ENCODE measurements around the gene COL4A1. TPM values are rescaled to one million over a fixed set of nuclear protein-coding genes. Genes with fewer than 3 reads are reported as not detected.

The COL4A1 gene
- total RNA-seq, 2 donors from 2014 or later: 505 to 852 TPM

- no peak for DNase-seq (ENCODE audit: low spot score)
- Histone ChIP-seq H3K27me3 (replicated peaks; ENCODE audit: insufficient read depth) (no peaks in the 10 kb centered on the region), H3K4me3 (no peak overlapping the region), H3K27ac (no peak overlapping the region), H3K4me1 (ENCODE audit: control insufficient read depth in 1 of 2, low read depth in 2 of 2) (peaks cover 0 to 15% of the 10 kb centered on the region in 2 donors), H3K9me3 (no peaks in the 10 kb centered on the region), H3K36me3 (no peaks in the 10 kb centered on the region)
- ATAC-seq (ENCODE audit: insufficient number of reproducible peaks, low FRiP score, low read depth): no peak
- no peak for TF ChIP-seq CTCF (IDR thresholded peaks at IDR 0.05)
Observed at GRCh38 chr13:110132225-110132982, 174.6 kb downstream of the COL4A1 start.

GRCh38 chr13:110131424-110131823 is 175.5 kb downstream of the COL4A1 start:
- no peaks in the 10 kb centered on the region for H3K9me3 ChIP-seq
- H3K36me3 ChIP-seq: no peaks in the 10 kb centered on the region
- H3K4me1 ChIP-seq (ENCODE audit: control insufficient read depth in 1 of 2, low read depth in 2 of 2): peaks cover 0 to 20% of the 10 kb centered on the region in 2 donors
- H3K27ac ChIP-seq: no peak overlapping the region
- no peak for TF ChIP-seq CTCF (IDR thresholded peaks at IDR 0.05)
- H3K4me3 ChIP-seq: no peak overlapping the region
- ATAC-seq (ENCODE audit: insufficient number of reproducible peaks, low FRiP score, low read depth) (no peak), DNase-seq (ENCODE audit: low spot score) (no peak)
- no peaks in the 10 kb centered on the region for H3K27me3 ChIP-seq (replicated peaks; ENCODE audit: insufficient read depth)

- peaks cover 0 to 28% of the 10 kb centered on the region in 2 donors for H3K4me1 ChIP-seq (ENCODE audit: control insufficient read depth in 1 of 2, low read depth in 2 of 2)
- ATAC-seq (ENCODE audit: insufficient number of reproducible peaks, low FRiP score, low read depth) (no peak), DNase-seq (ENCODE audit: low spot score) (no peak)
- H3K4me3 ChIP-seq: no peak overlapping the region
- no peaks in the 10 kb centered on the region for H3K9me3 ChIP-seq
- no peak overlapping the region for H3K27ac ChIP-seq
- no peaks in the 10 kb centered on the region for H3K27me3 ChIP-seq (replicated peaks; ENCODE audit: insufficient read depth)
- H3K36me3 ChIP-seq: no peaks in the 10 kb centered on the region
- TF ChIP-seq CTCF (IDR thresholded peaks at IDR 0.05): no peak
Observed at GRCh38 chr13:110130431-110130830, 176.5 kb downstream of the COL4A1 start.

- no peak overlapping the region for H3K27ac ChIP-seq
- H3K4me1 ChIP-seq (ENCODE audit: control insufficient read depth in 1 of 2, low read depth in 2 of 2): peaks cover 0 to 24% of the 10 kb centered on the region in 2 donors
- no peak for ATAC-seq (ENCODE audit: insufficient number of reproducible peaks, low FRiP score, low read depth)
- TF ChIP-seq CTCF (IDR thresholded peaks at IDR 0.05): no peak
- no peaks in the 10 kb centered on the region for H3K27me3 ChIP-seq (replicated peaks; ENCODE audit: insufficient read depth)
- H3K4me3 ChIP-seq: no peak overlapping the region
- H3K36me3 ChIP-seq: no peaks in the 10 kb centered on the region
- DNase-seq (ENCODE audit: low spot score): no peak
- no peaks in the 10 kb centered on the region for H3K9me3 ChIP-seq
Observed at GRCh38 chr13:110129539-110130186, 177.3 kb downstream of the COL4A1 start.

GRCh38 chr13:110129076-110129475 is 177.9 kb downstream of the COL4A1 start:
- H3K4me1 ChIP-seq (ENCODE audit: control insufficient read depth in 1 of 2, low read depth in 2 of 2): peaks cover 0 to 25% of the 10 kb centered on the region in 2 donors
- no peak overlapping the region for H3K27ac ChIP-seq
- ATAC-seq (ENCODE audit: insufficient number of reproducible peaks, low FRiP score, low read depth) (no peak), DNase-seq (ENCODE audit: low spot score) (no peak)
- no peak overlapping the region for H3K4me3 ChIP-seq
- H3K27me3 ChIP-seq (replicated peaks; ENCODE audit: insufficient read depth): no peaks in the 10 kb centered on the region
- no peak for TF ChIP-seq CTCF (IDR thresholded peaks at IDR 0.05)
- H3K36me3 ChIP-seq: no peaks in the 10 kb centered on the region
- no peaks in the 10 kb centered on the region for H3K9me3 ChIP-seq
